ENCODE data around the gene NLGN1.
"Not testable (repeated sequence)": the region's sequence is repeated elsewhere in the genome, so short reads cannot be mapped to it uniquely, and the experiment has no call there.

Gene NLGN1

GRCh38 chr3:174199696-174200095 is 802.2 kb downstream of the NLGN1 start:
- Histone ChIP-seq H3K9me3 (no peaks in the 10 kb centered on the region), H3K27me3 (no peaks in the 10 kb centered on the region), H3K4me3 (ENCODE audit: low read depth in 1 of 2, low read length in 1 of 2) (no peak overlapping the region), H3K27ac (no peak overlapping the region), H3K4me1 (ENCODE audit: control insufficient read depth in 1 of 2, insufficient read depth in 1 of 2, low read depth in 1 of 2, low read length in 1 of 2) (no peaks in the 10 kb centered on the region), H3K36me3 (no peaks in the 10 kb centered on the region)
- TF ChIP-seq CTCF (IDR thresholded peaks at IDR 0.05): no peak

- no peaks in the 10 kb centered on the region for H3K9me3 ChIP-seq
- H3K36me3 ChIP-seq: no peaks in the 10 kb centered on the region
- H3K4me1 ChIP-seq (ENCODE audit: control insufficient read depth in 1 of 2, insufficient read depth in 1 of 2, low read depth in 1 of 2, low read length in 1 of 2): no peaks in the 10 kb centered on the region
- H3K27me3 ChIP-seq: no peaks in the 10 kb centered on the region
- H3K27ac ChIP-seq: no peak overlapping the region
- no peak overlapping the region for H3K4me3 ChIP-seq (ENCODE audit: low read depth in 1 of 2, low read length in 1 of 2)
- TF ChIP-seq CTCF (IDR thresholded peaks at IDR 0.05): no peak
Observed at GRCh38 chr3:174202116-174202515, 804.6 kb downstream of the NLGN1 start.

GRCh38 chr3:174202561-174202960 is 805.0 kb downstream of the NLGN1 start:
- no peaks in the 10 kb centered on the region for H3K9me3 ChIP-seq
- H3K4me1 ChIP-seq (ENCODE audit: control insufficient read depth in 1 of 2, insufficient read depth in 1 of 2, low read depth in 1 of 2, low read length in 1 of 2): no peaks in the 10 kb centered on the region
- H3K27me3 ChIP-seq: no peaks in the 10 kb centered on the region
- H3K4me3 ChIP-seq (ENCODE audit: low read depth in 1 of 2, low read length in 1 of 2): no peak overlapping the region
- H3K36me3 ChIP-seq: no peaks in the 10 kb centered on the region
- no peak for TF ChIP-seq CTCF (IDR thresholded peaks at IDR 0.05)
- no peak overlapping the region for H3K27ac ChIP-seq

- Histone ChIP-seq H3K4me3 (ENCODE audit: low read depth in 1 of 2, low read length in 1 of 2) (no peak overlapping the region), H3K36me3 (no peaks in the 10 kb centered on the region), H3K4me1 (ENCODE audit: control insufficient read depth in 1 of 2, insufficient read depth in 1 of 2, low read depth in 1 of 2, low read length in 1 of 2) (no peaks in the 10 kb centered on the region), H3K27me3 (no peaks in the 10 kb centered on the region), H3K27ac (no peak overlapping the region), H3K9me3 (no peaks in the 10 kb centered on the region)
- no peak for TF ChIP-seq CTCF (IDR thresholded peaks at IDR 0.05)
Observed at GRCh38 chr3:174204765-174205164, 807.2 kb downstream of the NLGN1 start.

- Histone ChIP-seq H3K36me3 (no peaks in the 10 kb centered on the region), H3K4me1 (ENCODE audit: control insufficient read depth in 1 of 2, insufficient read depth in 1 of 2, low read depth in 1 of 2, low read length in 1 of 2) (no peaks in the 10 kb centered on the region), H3K27ac (no peak overlapping the region), H3K9me3 (no peaks in the 10 kb centered on the region), H3K4me3 (ENCODE audit: low read depth in 1 of 2, low read length in 1 of 2) (no peak overlapping the region), H3K27me3 (no peaks in the 10 kb centered on the region)
- TF ChIP-seq CTCF (IDR thresholded peaks at IDR 0.05): no peak
Observed at GRCh38 chr3:174206607-174207192, 809.2 kb downstream of the NLGN1 start.

GRCh38 chr3:174208161-174208560 is 810.6 kb downstream of the NLGN1 start:
- no peak overlapping the region for H3K4me3 ChIP-seq (ENCODE audit: low read depth in 1 of 2, low read length in 1 of 2)
- H3K27me3 ChIP-seq: no peaks in the 10 kb centered on the region
- H3K36me3 ChIP-seq: no peaks in the 10 kb centered on the region
- no peaks in the 10 kb centered on the region for H3K9me3 ChIP-seq
- H3K27ac ChIP-seq: no peak overlapping the region
- no peaks in the 10 kb centered on the region for H3K4me1 ChIP-seq (ENCODE audit: control insufficient read depth in 1 of 2, insufficient read depth in 1 of 2, low read depth in 1 of 2, low read length in 1 of 2)
- TF ChIP-seq CTCF (IDR thresholded peaks at IDR 0.05): no peak

GRCh38 chr3:174211896-174212295 is 814.4 kb downstream of the NLGN1 start:
- not testable (repeated sequence) for H3K27me3 ChIP-seq; H3K27ac ChIP-seq; H3K36me3 ChIP-seq; H3K9me3 ChIP-seq; H3K4me3 ChIP-seq (ENCODE audit: low read depth in 1 of 2, low read length in 1 of 2); H3K4me1 ChIP-seq (ENCODE audit: control insufficient read depth in 1 of 2, insufficient read depth in 1 of 2, low read depth in 1 of 2, low read length in 1 of 2)
